ENCODE data around the gene VTI1A.

The VTI1A gene

DNA sequence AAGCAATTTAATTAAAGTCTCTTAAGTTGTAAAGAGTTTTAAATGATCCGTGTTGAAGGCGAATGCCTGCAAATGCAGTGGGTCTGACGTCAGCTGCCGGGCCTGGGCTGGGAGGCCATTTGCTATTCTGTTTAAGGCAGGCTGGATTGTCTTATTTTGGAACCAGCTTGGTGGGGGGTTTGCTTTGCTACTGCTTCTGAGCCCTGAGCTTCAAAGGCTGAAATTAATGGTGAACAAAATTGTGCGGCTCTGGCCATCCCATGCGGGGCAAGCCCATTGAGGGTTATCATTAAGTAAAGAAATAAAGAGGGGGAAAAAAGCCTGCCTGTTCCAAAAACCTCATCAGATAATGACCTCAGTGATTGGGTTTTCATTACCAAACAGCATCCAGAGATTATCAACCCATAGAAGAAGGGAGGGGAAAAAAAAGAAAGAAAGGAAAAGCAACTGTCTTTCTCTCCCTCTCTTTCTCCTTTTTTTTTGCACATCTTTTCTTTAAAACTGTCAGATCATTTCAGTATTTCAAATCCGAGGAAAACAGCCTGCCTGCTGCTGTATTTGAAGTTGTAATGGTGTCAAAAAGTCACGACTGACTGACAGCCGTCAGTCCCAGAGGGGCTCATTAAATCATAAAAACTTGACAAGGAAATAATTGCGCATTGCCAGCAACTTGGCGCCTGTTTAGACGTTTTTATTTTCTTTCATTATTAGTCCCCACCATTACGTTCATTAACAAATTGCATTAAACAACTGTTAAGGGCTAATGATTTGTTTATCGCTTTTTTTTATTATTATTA lies 371.2 kb downstream of the VTI1A start:
- DNase-seq = no peak

GRCh38 chr10:112819231-112819630 lies 372.2 kb downstream of the VTI1A start:
- DNase-seq = no peak

- no peak for DNase-seq
These were observed 373.3 kb downstream of the VTI1A start for GRCh38 chr10:112820320-112820719.

- DNase-seq = no peak
These were observed 374.0 kb downstream of the VTI1A start for GRCh38 chr10:112821038-112821437.

GRCh38 chr10:112821663-112822062 lies 374.6 kb downstream of the VTI1A start:
- DNase-seq = no peak

DNA sequence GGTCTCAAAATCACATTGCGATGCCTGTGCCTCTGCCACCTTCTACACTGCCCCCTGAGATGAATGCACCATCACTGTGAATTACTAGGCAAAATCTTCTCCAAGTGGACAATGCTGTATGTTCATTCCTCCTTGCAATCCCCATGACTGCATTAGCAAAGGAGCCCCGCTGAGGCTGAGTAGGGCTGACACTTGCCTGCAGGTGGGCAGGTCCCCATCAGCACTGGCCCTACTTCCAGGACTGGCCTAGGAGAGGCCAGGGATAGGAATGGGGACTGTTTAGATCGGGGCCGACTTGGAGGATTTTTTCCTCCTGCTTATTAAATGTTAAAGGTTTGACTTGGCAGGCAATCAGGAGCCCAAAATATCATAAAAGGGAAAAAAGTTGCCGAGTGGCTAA lies 376.0 kb downstream of the VTI1A start:
- no peak for DNase-seq

DNA sequence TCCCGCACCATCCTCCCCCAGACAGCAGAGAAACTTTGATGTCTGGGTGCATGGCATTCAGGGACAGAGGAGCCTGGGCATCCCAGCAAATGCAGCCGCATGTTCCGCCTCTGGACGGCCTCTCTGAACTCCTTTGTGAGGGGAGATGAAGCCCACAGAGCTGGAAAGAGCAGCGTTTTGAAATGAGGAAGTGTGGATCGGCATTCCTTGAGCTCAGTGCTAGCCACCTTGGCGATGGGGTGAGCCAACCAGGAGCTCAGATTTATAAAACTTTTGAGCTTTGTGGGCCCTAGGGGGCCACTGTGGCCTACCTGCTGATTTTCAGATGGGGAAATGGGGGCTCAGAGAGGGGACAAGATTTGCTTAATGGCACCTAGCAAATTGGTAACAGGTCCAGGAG lies 376.6 kb downstream of the VTI1A start:
- DNase-seq = no peak

DNA sequence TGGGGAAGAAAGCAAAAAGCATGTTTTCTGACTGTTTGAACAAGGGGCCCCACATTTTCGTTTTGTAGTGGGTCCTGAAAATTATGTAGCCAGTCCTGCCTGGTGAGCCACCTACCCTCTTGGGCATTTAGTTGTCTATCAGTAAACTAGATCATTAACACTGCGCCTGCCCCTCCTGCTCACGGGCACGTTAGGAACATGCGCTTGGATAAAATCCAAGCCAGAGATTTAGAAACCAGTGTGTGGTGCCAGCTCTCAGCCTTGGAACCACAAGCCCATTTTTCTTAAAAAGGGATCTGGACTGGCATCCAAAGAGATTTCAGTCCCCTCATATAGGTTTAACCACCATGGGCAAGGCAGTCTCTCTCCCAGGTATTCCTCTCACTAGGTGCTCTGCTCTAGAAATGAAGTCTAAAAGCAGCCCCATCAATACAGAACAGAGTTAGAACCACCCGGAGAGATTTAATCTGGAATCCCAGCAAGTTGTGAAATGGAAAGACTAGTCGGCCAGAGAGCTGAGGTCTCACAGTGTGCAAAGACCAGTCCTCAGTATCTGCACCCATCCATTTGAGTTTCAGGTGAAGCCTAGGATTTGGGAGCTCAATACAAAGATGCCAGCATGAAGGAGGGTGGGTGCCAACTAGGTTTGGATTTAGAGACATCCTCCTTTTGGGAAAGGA lies 379.1 kb downstream of the VTI1A start:
- no peak for DNase-seq

GRCh38 chr10:112827086-112827485 lies 380.1 kb downstream of the VTI1A start:
- DNase-seq = no peak

DNA sequence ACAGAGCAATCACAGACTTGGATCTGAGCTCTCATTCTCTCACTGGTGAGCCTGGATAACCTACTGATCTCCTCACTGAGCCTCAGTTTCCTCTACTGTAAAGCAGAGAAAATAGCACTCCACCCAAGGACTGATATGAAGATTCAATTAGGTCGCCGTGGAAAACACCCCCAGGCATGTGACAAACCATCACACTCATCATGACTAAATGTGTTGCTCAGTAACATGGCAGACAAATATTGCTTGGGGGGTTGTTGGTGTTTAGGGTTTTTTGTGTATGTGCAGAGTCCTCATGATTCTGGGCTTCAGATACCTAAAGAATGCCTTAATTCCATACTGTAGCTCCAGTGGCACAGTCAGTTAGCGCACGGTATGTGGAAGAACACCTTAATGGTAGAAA lies 380.9 kb downstream of the VTI1A start:
- no peak for DNase-seq

DNA sequence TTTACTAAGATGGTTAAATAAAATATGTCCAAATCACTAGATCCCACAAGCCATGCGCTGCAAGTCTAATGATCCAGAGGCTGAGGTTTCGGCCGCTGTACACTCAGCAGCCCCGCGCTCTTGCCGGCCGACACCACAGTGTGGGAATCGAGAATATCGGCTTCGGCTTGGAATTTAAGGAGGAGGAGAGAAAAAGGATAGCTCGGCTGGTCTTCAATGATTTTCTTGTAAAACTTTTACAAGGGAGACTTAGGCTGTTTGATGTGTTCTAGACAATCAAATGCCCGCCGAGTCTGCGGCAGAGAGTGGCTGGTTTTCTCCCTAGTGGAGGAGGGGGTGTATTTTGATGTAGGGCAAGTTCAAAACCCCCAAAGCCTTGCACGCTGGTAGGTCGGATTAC lies 384.8 kb downstream of the VTI1A start:
- no peak for DNase-seq

- DNase-seq = no peak
These were observed 385.4 kb downstream of the VTI1A start for GRCh38 chr10:112832361-112832878.

DNA sequence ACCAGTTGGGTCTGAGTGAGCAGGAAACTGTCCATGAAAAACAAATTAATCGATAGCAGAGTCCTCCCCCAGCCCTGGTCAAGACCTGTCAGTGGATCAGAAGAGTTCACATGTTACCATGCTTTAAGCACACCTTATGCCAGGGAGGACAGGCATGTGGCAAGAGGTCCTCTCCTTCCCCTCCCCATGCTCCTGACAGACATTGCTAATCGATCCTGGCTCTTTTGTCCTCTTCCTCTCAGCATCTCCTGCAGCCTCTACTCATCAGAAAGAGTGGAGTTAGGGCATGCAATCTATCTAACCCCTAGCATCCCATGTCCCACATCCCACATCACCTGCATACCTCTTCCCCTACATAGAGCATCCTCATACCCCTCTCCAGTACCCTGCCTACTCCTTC lies 385.9 kb downstream of the VTI1A start:
- no peak for DNase-seq

DNA sequence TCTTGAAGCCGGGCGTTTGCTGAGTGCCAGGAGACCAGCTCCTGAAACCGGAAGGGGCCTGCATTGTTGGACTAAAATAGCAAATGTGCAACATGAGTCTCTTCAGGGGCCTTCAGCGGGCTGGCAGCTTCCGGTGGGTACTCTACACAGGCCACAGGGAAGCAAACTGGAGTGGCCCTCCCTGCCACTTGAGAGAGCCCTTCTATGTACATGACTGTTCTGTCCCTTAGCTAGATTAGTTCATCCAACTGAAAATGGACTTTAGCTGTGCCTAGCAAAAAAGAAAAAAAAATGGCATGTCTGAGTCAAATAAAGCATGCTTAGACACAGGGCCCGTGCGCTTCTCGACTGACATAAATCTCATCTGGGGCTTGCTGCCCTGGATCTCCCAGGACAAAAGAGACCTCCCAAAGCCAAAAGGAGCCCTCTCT lies 387.8 kb downstream of the VTI1A start:
- DNase-seq = no peak

DNA sequence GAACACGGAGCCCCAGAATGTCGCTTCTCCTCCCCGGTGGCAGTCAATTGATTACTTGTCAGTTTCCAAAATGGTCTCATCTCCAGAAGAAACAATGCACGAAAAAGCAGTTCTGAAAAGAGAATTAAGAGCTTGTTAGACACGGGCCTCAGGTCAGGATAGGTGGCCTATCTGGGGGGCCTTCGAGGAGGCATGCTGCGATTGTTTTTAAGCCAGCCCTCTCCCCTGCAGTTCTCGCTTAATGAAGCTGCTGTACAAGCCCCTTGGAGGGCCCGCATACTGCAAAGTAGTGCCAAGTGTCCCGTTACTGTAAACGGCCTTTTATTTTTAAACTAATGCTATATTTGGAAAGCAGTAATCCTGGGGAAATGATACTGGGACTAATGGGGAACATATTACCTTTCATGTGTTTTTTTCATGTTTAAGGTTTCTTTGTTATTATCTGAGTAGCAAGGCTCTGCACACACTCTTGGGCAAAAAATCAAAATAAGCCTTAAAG lies 388.3 kb downstream of the VTI1A start:
- no peak for DNase-seq

DNA sequence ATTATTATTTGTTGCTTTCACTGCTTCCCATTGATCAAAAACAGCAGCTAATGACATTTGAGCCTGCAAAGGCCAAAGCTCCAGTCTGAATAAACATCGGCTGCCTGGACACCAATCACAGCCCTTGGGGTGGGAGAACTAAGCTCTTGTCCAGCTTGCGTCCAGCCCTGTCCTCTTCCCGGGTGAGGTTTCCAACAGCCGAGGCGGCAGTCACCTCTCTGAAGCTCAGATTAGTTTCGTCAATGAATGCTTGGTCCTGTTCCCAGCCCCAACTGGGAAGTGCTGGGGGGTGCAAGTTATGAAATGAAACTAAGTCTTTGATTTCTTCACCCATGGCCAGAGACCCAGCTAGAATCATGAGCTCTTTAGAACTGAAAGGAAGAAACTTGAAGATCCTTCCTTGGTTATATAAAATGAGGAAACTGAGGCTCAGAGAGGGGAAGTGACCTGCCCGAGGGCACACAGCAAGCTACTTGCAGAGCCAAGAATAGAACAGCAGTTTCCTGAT lies 389.0 kb downstream of the VTI1A start:
- DNase-seq = no peak

GRCh38 chr10:112838784-112839481 lies 391.9 kb downstream of the VTI1A start:
- DNase-seq = no peak

- DNase-seq = no peak
These were observed 393.1 kb downstream of the VTI1A start for GRCh38 chr10:112839928-112840654.

DNA sequence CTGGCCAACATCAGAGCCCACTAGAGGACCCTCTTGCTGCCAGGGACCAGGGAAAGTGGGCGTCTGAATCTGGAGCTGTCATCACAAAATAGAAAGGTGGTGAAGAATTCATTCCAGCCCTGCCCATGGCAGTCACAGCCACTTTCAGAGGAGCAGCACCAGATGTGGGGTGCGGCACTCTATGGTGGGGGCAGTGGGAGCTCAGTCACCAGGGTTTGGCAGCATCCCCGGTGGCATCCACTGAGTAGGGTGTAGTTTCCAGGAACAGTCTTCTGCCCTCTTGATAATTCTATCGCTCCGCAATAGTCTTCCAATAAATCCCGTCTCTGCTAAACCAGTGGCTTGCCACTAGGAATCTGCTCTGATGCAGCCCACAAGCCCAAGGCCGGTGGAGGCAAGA lies 394.5 kb downstream of the VTI1A start:
- no peak for DNase-seq

DNA sequence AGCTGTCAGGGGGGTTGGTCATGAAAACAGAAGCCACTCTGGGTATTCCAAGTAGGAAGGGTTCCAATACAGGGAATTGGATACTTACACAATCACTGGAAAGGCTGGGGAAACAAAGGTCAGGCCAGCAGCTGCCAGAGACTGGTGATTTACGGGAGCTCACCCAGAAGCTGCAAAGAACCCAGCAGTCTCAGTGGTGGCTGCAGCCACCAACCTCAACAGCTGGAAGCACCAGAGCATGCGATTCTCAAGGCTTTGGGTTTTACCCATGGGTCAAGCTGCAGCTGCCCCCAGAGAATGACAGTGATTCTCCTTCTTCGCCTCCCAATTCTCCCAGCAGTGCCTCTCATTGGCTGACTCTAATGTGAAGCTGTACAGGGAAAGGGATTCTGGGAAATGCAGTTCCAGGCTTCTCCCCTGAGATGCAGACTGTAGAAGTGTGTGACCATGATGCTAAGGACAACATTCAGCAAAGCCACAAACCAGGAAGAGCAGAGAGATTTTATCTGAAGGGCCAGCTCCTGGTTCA lies 395.9 kb downstream of the VTI1A start:
- DNase-seq = no peak

- DNase-seq = no peak
These were observed 396.6 kb downstream of the VTI1A start for GRCh38 chr10:112843623-112844022.
